Fibroblast of lung (primary cell): ENCODE measurements around the gene LHX2.

Experiments used
- CTCF ChIP-seq, 2 donors: IDR thresholded peaks in 1 of 2; conservative IDR thresholded peaks in 1 of 2; 1 replicate in 1 of 2; 2 replicates in 1 of 2; pipeline ENCODE4 v1.5.1; 2011 to 2012; ENCODE audit warnings: low read length in 2 of 2, control low read depth in 1 of 2, inconsistent platforms in 1 of 2, low read depth in 1 of 2, mild to moderate bottlenecking in 1 of 2
- EZH2 ChIP-seq: IDR thresholded peaks from 2 replicates; pipeline ENCODE4 v1.5.1; 2012; ENCODE audit warnings: low read length, control low read depth, mild to moderate bottlenecking; ENCODE audit errors: missing control alignments

GRCh38 chr9:124050955-124051354 is 39.4 kb downstream of the LHX2 start:
- no peak for TF ChIP-seq CTCF (conservative IDR thresholded peaks at IDR 0.05 in 1 of 2, IDR thresholded peaks at IDR 0.05 in 1 of 2; ENCODE audit: low read depth in 1 of 2, low read length in 2 of 2)
- no peak for TF ChIP-seq EZH2
